Glomerular visceral epithelial cell (primary cell): ENCODE data around the gene NBEA.

ENCODE experiments used
- DNase-seq: peaks from one replicate; pipeline ENCODE4 v3.0.0-alpha.2; 2016; ENCODE audit errors: extremely low spot score

NBEA gene

GRCh38 chr13:35179494-35179893 lies 237.4 kb downstream of the NBEA start:
- no peak for DNase-seq

GRCh38 chr13:35179920-35180663 lies 238.0 kb downstream of the NBEA start:
- DNase-seq: no peak

GRCh38 chr13:35190241-35190640 lies 248.2 kb downstream of the NBEA start:
- no peak for DNase-seq

GRCh38 chr13:35191883-35192282 lies 249.8 kb downstream of the NBEA start:
- no peak for DNase-seq

GRCh38 chr13:35198613-35199200 lies 256.6 kb downstream of the NBEA start:
- no peak for DNase-seq

GRCh38 chr13:35208587-35208986 lies 266.5 kb downstream of the NBEA start:
- DNase-seq: no peak

GRCh38 chr13:35210261-35210660 lies 268.2 kb downstream of the NBEA start:
- no peak for DNase-seq

GRCh38 chr13:35211949-35212348 lies 269.9 kb downstream of the NBEA start:
- no peak for DNase-seq

GRCh38 chr13:35213911-35214310 lies 271.8 kb downstream of the NBEA start:
- DNase-seq: no peak

- DNase-seq: no peak
Measured at GRCh38 chr13:35216131-35216530, 274.1 kb downstream of the NBEA start.

- no peak for DNase-seq
Measured at GRCh38 chr13:35219021-35219420, 277.0 kb downstream of the NBEA start.

GRCh38 chr13:35225159-35225558 lies 283.1 kb downstream of the NBEA start:
- DNase-seq: no peak

GRCh38 chr13:35225582-35225981 lies 283.5 kb downstream of the NBEA start:
- DNase-seq: no peak

GRCh38 chr13:35228536-35228935 lies 286.5 kb downstream of the NBEA start:
- DNase-seq: no peak

GRCh38 chr13:35231426-35231825 lies 289.4 kb downstream of the NBEA start:
- no peak for DNase-seq

GRCh38 chr13:35238274-35238673 lies 296.2 kb downstream of the NBEA start:
- DNase-seq: no peak

GRCh38 chr13:35252536-35253205 lies 310.6 kb downstream of the NBEA start:
- no peak for DNase-seq

- no peak for DNase-seq
Measured at GRCh38 chr13:35255241-35255640, 313.2 kb downstream of the NBEA start.

GRCh38 chr13:35256459-35257148 lies 314.5 kb downstream of the NBEA start:
- DNase-seq: no peak

GRCh38 chr13:35260316-35260715 lies 318.2 kb downstream of the NBEA start:
- DNase-seq: no peak

GRCh38 chr13:35266412-35266811 lies 324.3 kb downstream of the NBEA start:
- DNase-seq: no peak

GRCh38 chr13:35278917-35279316 lies 336.8 kb downstream of the NBEA start:
- DNase-seq: no peak

- DNase-seq: no peak
Measured at GRCh38 chr13:35279500-35279899, 337.4 kb downstream of the NBEA start.
